Measurements from ENCODE around the gene FUT8.

- no peak for TF ChIP-seq PATZ1 (CRISPR knock-in tag; IDR thresholded peaks at IDR 0.05; ENCODE audit: borderline replicate concordance)
- TF ChIP-seq ZNF70 (CRISPR knock-in tag; IDR thresholded peaks at IDR 0.05), result no peak
- TF ChIP-seq RARB (CRISPR knock-in tag; IDR thresholded peaks at IDR 0.05), result no peak
Observed at GRCh38 chr14:65574611-65575010, 162.1 kb downstream of the FUT8 start.
